Motor neuron (in vitro differentiated cells): ENCODE data around the gene F5. TPM values are rescaled to one million over a fixed set of nuclear protein-coding genes. Genes with fewer than 3 reads are reported as not detected.
A peak's percentile ranks its signal among the peaks of the same experiment; 100 is the strongest.

ENCODE experiments used
- ATAC-seq, 8 experiments: fragments of 200-7000 bp; cut with Tn5 transposase; replicated peaks in 6 of 8; 2 replicates each; pipeline ENCODE4 v1.8.0; 2021; ENCODE audit warnings: mild to moderate bottlenecking in 8 of 8, moderate library complexity in 8 of 8
- H3K27ac ChIP-seq, 2 donors: fragments of 250-450 bp; sonication (Bioruptor Pico); 2 replicates each; pipeline ENCODE4 v1.9.0; 2021; ENCODE audit warnings: antibody characterized with exemption in 2 of 2, mild to moderate bottlenecking in 2 of 2, moderate library complexity in 1 of 2
- H3K4me1 ChIP-seq, 2 donors: fragments of 250-450 bp; sonication (Bioruptor Pico); replicated peaks in 1 of 2; 2 replicates each; pipeline ENCODE4 v1.6.1; 2021; ENCODE audit warnings: antibody characterized with exemption in 2 of 2, mild to moderate bottlenecking in 2 of 2, moderate library complexity in 1 of 2
- H3K4me3 ChIP-seq, 5 donors: fragments of 250-450 bp; sonication (Bioruptor Pico); 2 replicates each; pipeline ENCODE4 v1.9.0; 2021; ENCODE audit warnings: antibody characterized with exemption in 5 of 5, mild to moderate bottlenecking in 5 of 5, moderate library complexity in 4 of 5
- WGBS, 10 experiments: fragments of 450-650 bp; shearing (Covaris generic); methylation state at CpG; one replicate each; pipeline ENCODE4 v1.0.0; 2022; 5-methylcytosine and 5-hydroxymethylcytosine counted together
- in situ Hi-C, 9 experiments: fragments of 400-800 bp; cut with MboI; loops; one replicate each; pipeline ENCODE4 v1.15.0; 2021; ENCODE audit warnings: low sequenced_read_pairs in 9 of 9, low pct_unique_long_range_greater_than_20kb in 2 of 9; ENCODE audit not compliant: unreplicated experiment in 9 of 9
- total RNA-seq, 8 experiments: library from RNA; unstranded; fragments of 300-600 nt; gene quantifications; 2 replicates each; pipeline versions ENCODE4 v1.2.3 to v1.2.4, GENCODE V29; 2022

Gene F5
- total RNA-seq, 8 experiments from 2014 or later: 0.07 to 30.1 (median 0.20) TPM; not detected in 1

GRCh38 chr1:169584483-169585144 lies 1.7 kb downstream of the F5 start:
- no peak for ATAC-seq
- in situ Hi-C loops: loop anchor here in 2 of 9 experiments (25.0 kb wide), 2 partner anchors 203 to 228 kb away; partner anchors contain the start of gene METTL18 (in 1 of the 2)
- H3K27ac ChIP-seq: no peak overlapping the region
- no peak overlapping the region for H3K4me3 ChIP-seq
- 17 to 100% (median 74%) methylated on average over 1 to 4 of the region's 4 CpGs; no CpG with 5 or more reads in 3 of the 10 experiments for WGBS, 10 experiments
- H3K4me1 ChIP-seq: no peaks in the 10 kb centered on the region

GRCh38 chr1:169577981-169578738 lies 8.1 kb downstream of the F5 start:
- Histone ChIP-seq H3K4me3 (no peak overlapping the region), H3K4me1 (no peaks in the 10 kb centered on the region), H3K27ac (no peak overlapping the region)
- WGBS, 10 experiments: 25 to 84% (median 61%) methylated on average over 3 to 5 of the region's 5 CpGs; no CpG with 5 or more reads in 1 of the 10 experiments
- no peak for ATAC-seq
- in situ Hi-C loops: loop anchor here in 2 of 9 experiments (25.0 kb wide), 2 partner anchors 209 to 234 kb away; partner anchors contain the start of gene METTL18 (in 1 of the 2)

- H3K4me3 ChIP-seq: no peak overlapping the region
- no peak for ATAC-seq
- WGBS, 10 experiments: 40 to 100% (median 74%) methylated on average over 1 of the region's 1 CpG; no CpG with 5 or more reads in 4 of the 10 experiments
- in situ Hi-C loops: loop anchor here in 2 of 9 experiments (25.0 kb wide), 2 partner anchors 210 to 235 kb away; partner anchors contain the start of gene METTL18 (in 1 of the 2)
- H3K27ac ChIP-seq: no peak overlapping the region
- H3K4me1 ChIP-seq: no peaks in the 10 kb centered on the region
Observed at GRCh38 chr1:169576935-169577331, 9.3 kb downstream of the F5 start.

GRCh38 chr1:169576241-169576934 lies 9.9 kb downstream of the F5 start:
- in situ Hi-C loops: loop anchor here in 2 of 9 experiments (25.0 kb wide), 2 partner anchors 211 to 236 kb away; partner anchors contain the start of gene METTL18 (in 1 of the 2)
- 0 to 100% (median 63%) methylated on average over 1 to 5 of the region's 5 CpGs for WGBS, 10 experiments
- Histone ChIP-seq H3K4me1 (no peaks in the 10 kb centered on the region), H3K4me3 (no peak overlapping the region), H3K27ac (no peak overlapping the region)
- peak in 1 of 8 experiments; percentile 54 for ATAC-seq

DNA sequence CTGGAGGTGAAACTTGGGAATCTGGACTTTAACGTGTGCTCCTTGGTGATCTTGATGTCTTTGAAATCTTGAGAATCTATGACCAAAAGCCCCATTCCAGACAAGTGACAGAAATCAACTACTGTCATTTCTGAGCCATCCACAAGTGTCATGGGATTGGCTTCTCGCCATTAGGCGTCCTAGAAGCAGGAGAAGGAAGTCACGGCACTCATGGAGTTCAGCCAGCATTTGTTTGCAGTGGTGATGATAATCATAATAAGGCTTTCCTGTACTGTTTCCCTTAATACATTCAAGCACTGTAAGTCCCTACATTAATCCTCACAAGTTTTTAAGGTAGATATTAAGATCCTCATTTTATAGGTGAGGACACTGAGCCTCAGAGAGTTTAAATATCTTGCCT lies 11.9 kb downstream of the F5 start:
- H3K27ac ChIP-seq: no peak overlapping the region
- 0 to 87% (median 67%) methylated on average over 2 to 4 of the region's 4 CpGs; no CpG with 5 or more reads in 4 of the 10 experiments for WGBS, 10 experiments
- H3K4me1 ChIP-seq: no peaks in the 10 kb centered on the region
- ATAC-seq: no peak
- in situ Hi-C loops: loop anchor here in 1 of 9 experiments (25.0 kb wide), 1 partner anchor 238 kb away; no protein-coding TSS in a partner anchor
- no peak overlapping the region for H3K4me3 ChIP-seq

DNA sequence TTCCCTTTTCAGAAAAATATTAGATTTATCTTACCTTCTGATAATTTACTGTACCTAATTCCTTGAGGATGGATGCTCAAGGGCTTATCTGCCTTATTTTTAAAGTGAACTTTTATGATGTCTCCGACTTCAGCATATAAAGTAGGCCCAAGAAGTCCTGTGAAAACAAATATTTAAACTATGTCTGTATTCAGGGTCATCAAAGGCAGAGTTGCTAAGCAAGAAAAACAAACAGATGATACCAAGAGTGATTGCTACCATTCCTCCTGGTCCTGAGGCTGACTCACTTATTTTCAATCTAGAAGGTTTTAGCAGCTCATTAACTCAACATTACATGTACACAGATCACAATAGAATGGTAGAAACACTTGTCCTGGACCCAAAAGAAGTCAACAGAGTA lies 14.1 kb downstream of the F5 start:
- Histone ChIP-seq H3K4me1 (no peaks in the 10 kb centered on the region), H3K27ac (no peak overlapping the region), H3K4me3 (no peak overlapping the region)
- in situ Hi-C loops: loop anchor here in 1 of 9 experiments (25.0 kb wide), 1 partner anchor 240 kb away; no protein-coding TSS in a partner anchor
- ATAC-seq: peak in 3 of 8 experiments; percentile 34 to 89 (median 60)
- 0 to 80% (median 45%) methylated on average over 1 of the region's 1 CpG; no CpG with 5 or more reads in 2 of the 10 experiments for WGBS, 10 experiments

- in situ Hi-C loops: loop anchor here in 1 of 9 experiments (25.0 kb wide), 1 partner anchor 241 kb away; no protein-coding TSS in a partner anchor
- H3K4me3 ChIP-seq: no peak overlapping the region
- H3K27ac ChIP-seq: no peak overlapping the region
- no peak for ATAC-seq
- 8 to 100% (median 74%) methylated on average over 1 to 3 of the region's 3 CpGs for WGBS, 10 experiments
- H3K4me1 ChIP-seq: no peaks in the 10 kb centered on the region
Observed at GRCh38 chr1:169571450-169571849, 14.8 kb downstream of the F5 start.

GRCh38 chr1:169570172-169570574 lies 16.1 kb downstream of the F5 start:
- in situ Hi-C loops: loop anchor here in 1 of 9 experiments (25.0 kb wide), 1 partner anchor 242 kb away; no protein-coding TSS in a partner anchor
- Histone ChIP-seq H3K4me3 (no peak overlapping the region), H3K4me1 (no peaks in the 10 kb centered on the region), H3K27ac (no peak overlapping the region)
- 0 to 50% (median 0%) methylated on average over 1 of the region's 1 CpG; no CpG with 5 or more reads in 2 of the 10 experiments for WGBS, 10 experiments
- ATAC-seq: no peak

DNA sequence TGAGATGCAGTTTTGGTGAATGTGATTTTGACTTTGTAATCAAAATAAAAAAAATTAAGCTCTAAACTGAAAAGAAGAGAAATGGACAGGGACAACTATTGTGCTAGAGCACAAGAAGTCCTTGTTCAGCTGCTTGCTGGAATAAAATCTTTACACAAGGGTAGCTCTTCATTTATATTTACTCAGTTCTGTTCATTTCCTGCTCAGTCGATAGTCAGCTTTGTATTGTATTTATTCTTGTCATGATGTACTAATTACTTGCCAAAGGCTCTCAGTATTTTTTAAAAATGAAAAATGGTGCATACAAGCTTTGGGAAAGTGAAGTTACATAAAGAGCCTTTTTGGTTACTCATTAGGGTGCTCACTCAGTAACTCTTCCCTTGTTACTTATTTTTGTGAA lies 17.8 kb downstream of the F5 start:
- in situ Hi-C loops: loop anchor here in 1 of 9 experiments (25.0 kb wide), 1 partner anchor 244 kb away; no protein-coding TSS in a partner anchor

GRCh38 chr1:169565335-169566271 lies 20.7 kb downstream of the F5 start:
- ATAC-seq: no peak
- Histone ChIP-seq H3K4me1 (no peaks in the 10 kb centered on the region), H3K27ac (no peak overlapping the region), H3K4me3 (no peak overlapping the region)
- in situ Hi-C loops: loop anchor here in 1 of 9 experiments (25.0 kb wide), 1 partner anchor 247 kb away; no protein-coding TSS in a partner anchor
- WGBS, 10 experiments: 47 to 100% (median 88%) methylated on average over 2 to 3 of the region's 3 CpGs

More for the DNA sequence above, 17.8 kb downstream of the F5 start:
- H3K4me1 ChIP-seq: no peaks in the 10 kb centered on the region
- no peak overlapping the region for H3K4me3 ChIP-seq
- WGBS, 10 experiments: 0 to 93% (median 62%) methylated on average over 1 of the region's 1 CpG; no CpG with 5 or more reads in 1 of the 10 experiments
- no peak overlapping the region for H3K27ac ChIP-seq
- ATAC-seq: no peak

DNA sequence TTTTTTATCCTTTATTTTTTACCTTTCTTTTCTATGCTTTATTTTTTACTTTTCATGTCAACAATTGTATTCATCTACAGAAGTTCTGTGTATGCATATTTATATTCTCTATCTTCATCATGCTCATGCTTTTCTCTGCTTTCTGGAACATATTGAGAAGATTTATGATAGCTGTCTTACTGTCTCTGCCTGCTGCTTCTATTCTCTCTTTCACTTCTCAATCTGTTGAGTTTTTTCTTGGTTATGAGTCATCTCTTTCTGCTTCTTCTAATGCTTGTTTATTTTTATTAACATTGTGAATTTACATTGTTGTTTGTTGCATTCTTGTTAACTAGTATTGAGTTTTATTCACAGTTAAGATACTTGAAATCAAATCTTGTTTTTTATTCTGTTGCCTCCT lies 22.6 kb downstream of the F5 start:
- ATAC-seq: no peak
- Histone ChIP-seq H3K4me3 (no peak overlapping the region), H3K27ac (no peak overlapping the region), H3K4me1 (no peaks in the 10 kb centered on the region)
- in situ Hi-C loops: loop anchor here in 1 of 9 experiments (25.0 kb wide), 1 partner anchor 249 kb away; no protein-coding TSS in a partner anchor
